B cell (primary cell): ENCODE results near the gene ARHGAP35. TPM values are rescaled to one million over a fixed set of nuclear protein-coding genes. Genes with fewer than 3 reads are reported as not detected.

Experiments used
- ATAC-seq: fragments of 200-7000 bp; cut with Tn5 transposase; one replicate; pipeline ENCODE4 v1.10.0; 2021; ENCODE audit warnings: low read depth, mild to moderate bottlenecking, moderate number of reproducible peaks, moderate library complexity
- CTCF ChIA-PET: fragments of 350-600 bp; sonication (Branson Sonifier 250); formaldehyde crosslinking; loops from one replicate; lab custom pipeline; 2021; ENCODE audit warnings: antibody characterized with exemption, inconsistent platforms; lab: Charles Lee
- POLR2A ChIA-PET: fragments of 350-600 bp; sonication (Branson Sonifier 250); formaldehyde crosslinking; loops from one replicate; lab custom pipeline; 2021; ENCODE audit warnings: antibody characterized with exemption; lab: Charles Lee
- DNase-seq: peaks from one replicate; pipeline ENCODE4 v3.0.0; 2013
- H2AFZ ChIP-seq: 2 replicates; pipeline ENCODE4 v1.6.1; 2012; ENCODE audit warnings: mild to moderate bottlenecking, low read depth, low read length; ENCODE audit not compliant: insufficient read depth, poor library complexity, severe bottlenecking
- H3K27ac ChIP-seq, 2 donors: 1 replicate in 1 of 2; 2 replicates in 1 of 2; pipeline ENCODE4 v1.5.1; 2012 to 2013; ENCODE audit warnings: low read length in 2 of 2, mild to moderate bottlenecking in 2 of 2, moderate library complexity in 1 of 2
- H3K27me3 ChIP-seq, 4 experiments: fragments of 200-600 bp in 1 of 4; sonication (generic) in 1 of 4; replicated peaks in 1 of 4; 1 replicate in 2 of 4; 2 replicates in 2 of 4; pipeline versions ENCODE4 v1.6.1 to v1.7.0; 2013 to 2016; ENCODE audit warnings: low read length in 3 of 4, mild to moderate bottlenecking in 2 of 4, mixed read lengths in 1 of 4, moderate library complexity in 1 of 4; ENCODE audit not compliant: insufficient read depth in 4 of 4, control insufficient read depth in 3 of 4; ENCODE audit errors: control extremely low read depth in 1 of 4
- H3K36me3 ChIP-seq, 2 experiments: replicated peaks in 1 of 2; 1 replicate in 1 of 2; 2 replicates in 1 of 2; pipeline versions ENCODE4 v1.6.1 to v1.7.1; 2013; ENCODE audit warnings: low read length in 1 of 2; ENCODE audit not compliant: insufficient read depth in 2 of 2, control insufficient read depth in 1 of 2; ENCODE audit errors: control extremely low read depth in 1 of 2, extremely low read depth in 1 of 2
- H3K4me1 ChIP-seq, 2 donors: fragments of 200-600 bp in 1 of 2; sonication (generic) in 1 of 2; 1 replicate in 1 of 2; 2 replicates in 1 of 2; pipeline versions ENCODE4 v1.5.1 to v1.6.1; 2013 to 2017; ENCODE audit warnings: low read length in 2 of 2; ENCODE audit not compliant: control insufficient read depth in 2 of 2, insufficient read depth in 2 of 2
- H3K4me2 ChIP-seq: replicated peaks from 2 replicates; pipeline ENCODE3; 2012; ENCODE audit warnings: mild to moderate bottlenecking, low read depth, low read length; ENCODE audit not compliant: poor library complexity, severe bottlenecking
- H3K4me3 ChIP-seq, 5 experiments: fragments of 200-600 bp in 1 of 5; sonication (generic) in 1 of 5; 1 replicate in 3 of 5; 2 replicates in 2 of 5; pipeline versions ENCODE4 v1.5.1 to v1.7.0; 2011 to 2016; ENCODE audit warnings: low read length in 4 of 5, mild to moderate bottlenecking in 4 of 5, low read depth in 2 of 5, control low read depth in 1 of 5, moderate library complexity in 1 of 5; ENCODE audit not compliant: insufficient read depth in 1 of 5; ENCODE audit errors: control extremely low read depth in 1 of 5, extremely low read depth in 1 of 5
- H3K79me2 ChIP-seq: fragments of 200-600 bp; sonication (generic); one replicate; pipeline ENCODE4 v1.6.0; 2016; ENCODE audit warnings: low read length; ENCODE audit not compliant: control insufficient read depth, insufficient read depth
- H3K9ac ChIP-seq: fragments of 200-600 bp; sonication (generic); 2 replicates; pipeline ENCODE4 v1.6.1; 2017; ENCODE audit warnings: mild to moderate bottlenecking, low read length, moderate library complexity
- H3K9me3 ChIP-seq, 3 donors: one replicate each; pipeline versions ENCODE4 v1.6.1 to v1.7.1; 2013; ENCODE audit warnings: low read length in 2 of 3; ENCODE audit not compliant: control insufficient read depth in 2 of 3, insufficient read depth in 1 of 3; ENCODE audit errors: control extremely low read depth in 1 of 3
- H4K20me1 ChIP-seq: 2 replicates; pipeline ENCODE4 v1.6.0; 2012; ENCODE audit warnings: mild to moderate bottlenecking, low read length; ENCODE audit not compliant: insufficient read depth, control insufficient read depth, poor library complexity, severe bottlenecking
- H3K27ac Mint-ChIP-seq: one replicate; pipeline ENCODE4 v1.8.0; 2021; ENCODE audit warnings: mixed read lengths
- H3K27me3 Mint-ChIP-seq: one replicate; pipeline ENCODE4 v1.8.0; 2021; ENCODE audit warnings: mixed read lengths
- H3K4me1 Mint-ChIP-seq: one replicate; pipeline ENCODE4 v1.8.0; 2021; ENCODE audit warnings: mixed read lengths
- H3K4me3 Mint-ChIP-seq: one replicate; pipeline ENCODE4 v1.8.0; 2021; ENCODE audit warnings: mixed read lengths
- H3K9me3 Mint-ChIP-seq: one replicate; pipeline ENCODE4 v1.8.0; 2022; ENCODE audit warnings: mixed read lengths; ENCODE audit not compliant: insufficient read depth
- CTCF ChIP-seq: fragments of 200-600 bp; IDR thresholded peaks from one replicate; pipeline ENCODE4 v1.8.0; 2022; ENCODE audit warnings: antibody characterized with exemption, mild to moderate bottlenecking
- EZH2 ChIP-seq: IDR thresholded peaks from 2 replicates; pipeline ENCODE4 v1.6.1; 2012; ENCODE audit warnings: borderline replicate concordance, low read depth, mild to moderate bottlenecking, moderate library complexity, low read length; ENCODE audit not compliant: insufficient read depth, poor library complexity, severe bottlenecking
- WGBS: methylation state at CpG from one replicate; pipeline ENCODE4 v1.1.5; 2013; ENCODE audit warnings: missing lambda C conversion rate; ENCODE audit not compliant: insufficient coverage; 5-methylcytosine and 5-hydroxymethylcytosine counted together
- intact Hi-C: fragments of 100-400 bp; cut with micrococcal nuclease; formaldehyde crosslinking; loops from one replicate; pipeline ENCODE4 v1.10.0; 2022
- polyA plus RNA-seq: library from polyadenylated mRNA; depleted of rRNA; stranded (reverse); fragments of >200 nt; gene quantifications from 2 replicates; pipeline ENCODE4 v1.2.3, GENCODE V29; 2012
- total RNA-seq, 2 donors: library from RNA; stranded (reverse); fragments of 120-200 nt in 1 of 2; gene quantifications; 1 replicate in 1 of 2; 2 replicates in 1 of 2; pipeline versions ENCODE4 v1.2.3 to v1.2.4, GENCODE V29; 2013 to 2022

Gene ARHGAP35
- total and polyA plus RNA-seq, 2 donors (not counting 1 experiment from before 2014, with no cell fraction given) = 9.6 to 31.3 TPM

GRCh38 chr19:46880431-46880830 lies 19.6 kb downstream of the ARHGAP35 start:
- POLR2A ChIA-PET = no interaction called here
- H3K9me3 ChIP-seq = no peaks in the 10 kb centered on the region
- H3K4me2 ChIP-seq = no peak overlapping the region
- H3K4me1 ChIP-seq = no peaks in the 10 kb centered on the region
- H3K79me2 ChIP-seq = peaks cover 79% of the 10 kb centered on the region
- H3K4me3 Mint-ChIP-seq = no peak overlapping the region
- H3K4me1 Mint-ChIP-seq = peaks cover 5% of the 10 kb centered on the region
- no peaks in the 10 kb centered on the region for H3K27me3 Mint-ChIP-seq
- no peak overlapping the region for H2AFZ ChIP-seq
- no peak for DNase-seq
- ATAC-seq = no peak
- no peaks in the 10 kb centered on the region for H3K27me3 ChIP-seq
- H3K9me3 Mint-ChIP-seq = no peaks in the 10 kb centered on the region
- H3K9ac ChIP-seq = no peak overlapping the region
- H3K36me3 ChIP-seq = no peaks in the 10 kb centered on the region
- no peak overlapping the region for H3K27ac Mint-ChIP-seq
- no peak overlapping the region for H3K4me3 ChIP-seq
- TF ChIP-seq EZH2 (no peak), CTCF (no peak)
- peaks cover 25% of the 10 kb centered on the region for H4K20me1 ChIP-seq
- 100% methylated on average over 1 of the region's 1 CpG for WGBS
- intact Hi-C loops = no loop called here
- no peak overlapping the region for H3K27ac ChIP-seq
- CTCF ChIA-PET = no interaction called here

- Histone ChIP-seq H3K79me2 (peaks cover 79% of the 10 kb centered on the region), H3K27me3 (no peaks in the 10 kb centered on the region), H3K4me3 (no peak overlapping the region), H3K9ac (no peak overlapping the region), H3K9me3 (no peaks in the 10 kb centered on the region), H3K27ac (no peak overlapping the region), H3K4me1 (no peaks in the 10 kb centered on the region), H4K20me1 (peaks cover 26% of the 10 kb centered on the region), H3K36me3 (no peaks in the 10 kb centered on the region), H2AFZ (no peak overlapping the region), H3K4me2 (no peak overlapping the region)
- ChIA-PET CTCF (interaction anchor here (1.1 kb wide), 2 partner anchors 14 to 15 kb away, joined by 4 to 10 read pairs; no protein-coding TSS in a partner anchor), POLR2A (no interaction called here)
- Mint-ChIP-seq H3K4me1 (peaks cover 8% of the 10 kb centered on the region), H3K9me3 (no peaks in the 10 kb centered on the region), H3K27me3 (no peaks in the 10 kb centered on the region), H3K27ac (no peak overlapping the region), H3K4me3 (no peak overlapping the region)
- ATAC-seq = no peak
- DNase-seq = no peak
- no peak for TF ChIP-seq EZH2
- TF ChIP-seq CTCF = no peak
- intact Hi-C loops = no loop called here
- no CpG with 5 or more reads among the region's 4 CpGs for WGBS
Measured at GRCh38 chr19:46881092-46881491, 20.3 kb downstream of the ARHGAP35 start.
